ENCODE data around the gene TACC3.

The TACC3 gene

DNA sequence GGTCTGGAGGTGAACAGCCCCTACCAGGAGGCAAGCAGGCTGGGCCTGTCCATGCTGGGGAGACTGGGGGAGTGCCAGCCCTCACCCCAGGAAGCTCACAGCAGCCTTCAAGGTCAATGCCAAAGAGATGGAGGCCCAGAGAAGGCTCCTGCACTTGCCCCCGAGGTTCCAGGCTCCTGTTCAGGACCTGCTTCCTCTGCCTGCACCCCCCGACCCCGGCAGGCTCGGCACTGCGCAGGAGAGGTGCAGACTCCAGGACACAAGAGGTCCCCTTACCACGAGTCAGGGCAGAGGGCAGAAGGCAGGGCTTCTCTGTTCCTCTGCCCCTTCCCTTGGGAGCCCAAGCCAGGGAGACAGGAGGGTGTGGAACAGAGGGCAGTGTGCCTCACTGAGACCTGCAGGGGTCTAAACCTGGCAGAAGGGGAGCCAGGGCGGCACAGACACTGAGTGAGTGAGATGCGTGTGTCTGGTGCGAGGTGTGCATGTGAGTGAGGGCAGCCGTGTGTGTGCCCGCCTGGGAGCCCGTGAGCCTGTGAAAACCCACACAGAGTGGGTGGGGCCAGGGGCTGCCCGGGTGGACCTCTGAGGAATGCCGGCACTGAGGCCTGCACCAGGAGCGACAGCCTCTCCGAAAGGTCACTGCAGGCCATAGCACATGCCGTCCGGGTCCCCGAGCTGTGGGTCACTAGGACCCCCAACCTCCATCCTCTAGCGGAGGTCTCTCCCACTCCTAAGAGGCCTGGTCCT, 41.1 kb downstream of the TACC3 start:
- no peak for DNase-seq

DNA sequence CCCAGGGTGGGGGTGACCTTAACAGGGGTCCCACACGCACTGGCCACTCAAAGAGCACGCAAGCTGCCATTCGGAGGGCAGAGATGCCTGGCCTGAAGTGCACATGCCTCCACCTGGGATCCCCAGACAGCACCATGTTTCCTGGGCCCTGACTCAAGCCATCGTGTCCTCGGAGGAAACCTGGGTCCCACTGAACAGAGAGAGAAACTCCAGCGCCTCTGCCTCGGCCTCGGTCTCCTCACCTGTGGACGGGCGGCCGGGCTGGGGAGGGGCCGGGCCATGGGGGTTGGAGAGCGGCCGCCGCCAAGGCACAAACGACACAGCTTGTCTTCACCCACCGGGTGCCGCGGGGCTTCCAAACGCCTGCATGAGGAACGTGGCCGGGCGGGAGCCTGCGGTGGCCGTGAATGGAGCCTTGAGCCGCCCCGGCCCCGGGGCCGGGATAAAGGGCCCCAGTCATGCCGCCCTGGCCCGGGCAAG, 41.8 kb downstream of the TACC3 start:
- DNase-seq = no peak

DNA sequence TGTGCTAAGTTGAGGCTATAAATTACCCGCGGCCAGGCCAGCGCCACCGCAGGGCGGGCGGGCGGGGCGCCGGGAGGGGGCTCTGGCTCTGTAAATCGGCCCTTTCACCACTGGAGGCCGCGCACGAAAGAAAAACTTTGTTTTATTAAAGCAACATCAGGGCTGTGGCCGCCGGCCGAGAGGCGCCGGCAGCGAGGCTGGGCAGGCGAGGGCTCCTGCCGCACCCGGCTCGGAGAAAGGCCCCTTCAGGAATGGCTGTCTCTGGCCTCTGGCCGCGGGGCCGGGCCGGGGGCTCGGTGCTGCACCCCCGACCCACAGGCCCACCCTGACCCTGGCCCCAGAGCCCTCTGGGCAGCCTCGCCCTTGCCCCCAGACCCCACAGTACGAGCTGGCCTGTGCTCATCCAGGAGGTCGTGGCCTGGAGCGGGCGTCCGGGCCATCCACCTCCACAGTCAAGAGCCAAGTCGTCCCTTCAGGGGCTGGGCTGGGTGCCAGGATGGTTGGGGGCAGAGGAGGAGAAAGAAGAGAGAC, 42.3 kb downstream of the TACC3 start:
- DNase-seq = no peak

DNA sequence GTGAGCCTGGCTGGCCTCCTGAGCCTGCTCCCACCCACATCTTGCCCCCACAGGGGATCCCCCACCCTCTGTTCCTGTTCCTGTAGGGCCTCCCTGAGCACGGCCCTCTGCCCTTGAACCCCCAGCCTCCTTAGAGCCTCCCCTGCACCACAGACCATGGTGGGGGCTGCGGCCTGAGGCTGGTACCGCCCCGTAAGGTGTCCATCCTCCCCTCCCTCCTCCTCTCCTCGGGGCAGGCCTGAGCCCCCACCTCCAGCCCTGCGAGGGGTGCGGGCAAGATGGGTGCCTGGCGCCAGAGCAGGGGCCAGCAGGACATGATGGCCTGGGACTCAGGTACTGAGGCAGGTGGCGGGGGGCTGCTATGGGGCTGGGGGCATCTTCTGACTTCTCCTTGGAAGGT, 43.3 kb downstream of the TACC3 start:
- DNase-seq = no peak

DNA sequence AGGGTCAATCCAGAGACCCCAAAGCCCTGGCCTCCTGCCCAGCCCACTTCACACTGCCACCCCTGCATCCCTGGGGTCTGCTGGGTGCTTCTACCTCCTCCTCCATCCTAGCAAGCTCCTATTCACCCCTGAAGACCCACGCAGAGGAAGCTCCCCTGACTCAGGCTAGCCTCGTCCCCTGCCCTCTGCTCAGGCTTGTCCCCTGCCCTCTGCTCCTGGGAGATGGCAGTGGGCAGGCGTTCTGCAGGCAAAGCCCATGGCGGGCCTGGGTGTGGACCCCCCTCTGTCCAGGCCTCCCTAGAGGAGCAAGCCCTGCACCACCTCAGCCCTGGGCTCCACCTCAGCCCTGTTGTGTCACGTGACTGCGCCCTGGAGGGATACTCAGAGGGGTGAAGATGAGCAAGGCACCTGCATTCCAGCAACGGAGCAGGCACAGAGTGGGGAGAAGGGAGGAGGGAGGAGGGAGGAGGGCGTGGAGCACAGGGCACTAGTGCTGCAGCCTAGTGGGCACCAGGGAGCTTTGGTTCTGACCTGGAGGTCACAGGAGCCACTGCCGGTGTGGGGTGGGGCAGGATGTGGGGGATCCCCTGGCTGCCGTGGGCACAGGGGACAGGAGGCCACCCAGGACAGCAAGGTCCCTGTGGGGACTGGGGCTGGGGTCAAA, 44.2 kb downstream of the TACC3 start:
- no peak for DNase-seq

DNA sequence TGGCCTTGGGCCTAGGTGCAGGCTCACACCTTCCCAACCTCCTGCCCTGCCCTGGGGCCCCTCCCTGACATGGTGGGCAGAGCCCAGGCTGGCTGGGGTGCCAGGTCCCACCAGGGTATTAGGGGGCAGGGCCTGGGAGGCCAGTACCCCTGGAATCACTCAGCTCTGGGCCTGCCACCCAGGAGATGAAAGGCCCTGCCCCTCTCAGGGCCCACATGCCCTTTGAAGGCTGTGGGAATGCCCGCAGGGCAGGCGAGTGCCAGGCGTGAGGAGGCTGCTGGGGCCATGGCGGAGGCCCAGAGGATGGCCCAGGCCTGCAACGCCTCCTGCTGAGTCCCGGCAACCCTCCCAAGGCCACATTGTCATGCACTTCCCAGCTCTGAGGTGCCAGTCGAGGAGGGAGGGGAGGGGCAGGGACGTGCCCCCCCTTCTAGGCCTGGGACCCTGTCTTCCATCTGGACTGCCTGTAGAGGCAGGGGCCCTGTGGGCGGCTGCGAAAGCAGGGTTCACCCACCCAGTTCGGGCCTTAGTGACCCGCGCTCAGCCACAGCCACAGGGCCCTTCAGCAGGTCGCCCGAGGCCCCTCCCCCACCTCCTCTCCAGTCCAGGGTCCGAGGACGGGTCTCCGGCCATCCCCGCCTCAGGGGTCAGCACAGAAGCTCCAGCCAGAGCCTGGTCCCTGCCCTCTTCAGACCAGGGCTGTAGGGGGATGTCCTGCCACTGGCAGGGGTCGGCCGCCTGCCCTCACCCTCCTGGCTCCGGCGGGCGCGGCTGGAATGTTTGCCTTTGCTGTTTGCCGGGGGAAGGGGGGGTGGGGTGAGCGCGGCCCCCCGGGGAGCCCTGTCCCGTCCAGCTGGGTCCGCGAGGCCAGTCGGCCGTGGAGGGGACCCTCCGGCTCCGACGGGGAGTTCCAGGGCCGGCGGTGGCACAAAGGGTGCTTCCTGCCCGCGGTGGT, 45.1 kb downstream of the TACC3 start:
- no peak for DNase-seq

DNA sequence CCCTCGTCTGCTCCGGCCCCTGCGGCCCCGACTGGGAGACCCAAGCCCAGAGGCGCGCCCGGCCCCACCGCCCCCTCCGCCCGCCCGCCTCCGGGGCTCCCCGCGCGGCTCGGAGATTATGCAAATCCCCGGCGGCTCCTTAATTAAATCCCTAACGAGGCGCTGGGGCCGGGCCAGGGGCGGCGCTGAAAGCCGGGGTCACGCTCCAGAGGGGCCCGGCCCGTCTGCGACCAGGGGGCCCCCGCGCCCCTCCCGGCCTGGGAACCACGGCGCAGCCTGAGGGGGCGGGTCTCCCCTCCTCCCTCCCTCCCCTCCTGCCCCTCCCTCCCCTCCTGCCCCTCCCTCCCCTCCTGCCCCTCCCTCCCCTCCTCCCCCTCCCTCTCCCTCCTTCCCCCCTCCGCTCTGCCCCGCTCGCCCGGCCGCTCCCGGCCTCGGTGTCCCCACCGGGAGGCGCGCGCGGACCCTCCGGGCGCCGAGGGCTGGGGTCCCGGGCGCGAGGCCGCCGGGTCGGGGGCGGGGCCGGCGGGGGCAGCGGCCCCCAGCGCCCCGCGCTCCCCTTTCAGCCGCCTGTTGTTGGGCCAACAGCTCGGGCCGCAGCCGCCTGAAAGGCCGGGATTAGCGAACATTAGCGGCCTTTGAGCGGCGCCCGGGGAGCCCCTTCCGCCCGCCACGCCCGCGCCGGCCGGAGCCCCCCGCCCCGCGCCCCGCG, 45.9 kb downstream of the TACC3 start:
- peak in 1 of 2 donors; percentile 10 for DNase-seq

DNA sequence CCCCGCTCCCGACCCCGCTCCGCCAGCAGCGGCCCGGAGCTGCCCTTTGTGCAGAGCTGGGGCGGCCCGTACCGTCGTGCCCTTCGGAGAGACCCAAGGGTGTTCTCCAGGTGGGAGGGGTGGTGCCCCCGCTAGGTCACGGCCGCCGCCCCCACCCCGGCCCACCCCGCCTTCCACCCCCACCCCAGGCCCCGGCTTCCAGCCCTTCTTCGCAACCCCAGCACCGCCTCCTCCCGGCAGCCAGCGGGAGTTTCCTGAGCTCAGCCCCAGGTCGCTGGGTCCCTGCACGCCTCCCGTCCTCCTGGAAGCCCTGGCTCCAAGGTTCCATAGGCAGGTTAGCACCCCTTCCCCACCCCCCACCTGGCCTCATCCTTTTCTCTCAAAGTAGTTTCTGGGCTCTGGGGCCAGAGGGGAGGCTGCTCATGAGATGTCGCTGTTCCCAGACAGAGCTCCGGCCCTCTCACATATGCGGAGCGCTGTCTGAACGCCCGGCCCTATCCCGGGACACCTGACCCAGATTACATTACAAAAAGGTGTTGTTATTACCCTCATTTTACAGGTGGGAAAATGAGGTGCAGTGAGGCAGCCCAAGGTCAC, 46.5 kb downstream of the TACC3 start:
- peak in 1 of 2 donors; percentile 25 for DNase-seq

DNA sequence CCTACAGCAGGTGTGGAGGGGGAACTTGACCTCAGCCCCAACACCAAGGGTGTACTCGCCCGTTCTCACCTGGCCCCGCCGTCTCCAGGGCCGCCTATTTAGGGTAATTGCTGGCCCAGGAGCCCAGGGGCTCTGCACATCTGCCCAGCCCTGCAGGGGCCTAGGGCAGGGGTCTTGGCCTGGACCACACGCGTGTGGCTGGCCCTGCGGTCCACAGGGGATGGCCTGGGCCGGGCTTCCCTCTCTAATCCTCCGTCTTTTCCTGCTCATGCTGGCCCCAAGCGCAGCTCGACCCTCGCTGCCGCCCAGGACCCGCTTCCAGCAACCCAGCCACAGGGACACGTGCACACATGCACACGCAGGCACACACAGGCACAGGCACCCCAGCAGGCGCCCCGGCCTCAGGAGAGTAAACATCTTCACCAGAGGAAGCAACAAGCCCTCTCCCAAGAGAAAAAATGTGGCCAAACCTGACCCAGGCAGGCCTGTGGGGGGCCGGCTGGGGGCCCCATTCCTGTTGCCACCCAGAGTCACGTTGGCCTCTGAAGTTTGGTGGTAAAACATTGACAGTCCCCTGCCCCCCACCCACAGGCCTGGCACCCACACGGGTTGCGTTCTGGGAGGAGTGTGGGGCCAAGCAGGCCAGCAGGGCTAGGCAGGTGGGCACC, 47.2 kb downstream of the TACC3 start:
- DNase-seq = no peak

DNA sequence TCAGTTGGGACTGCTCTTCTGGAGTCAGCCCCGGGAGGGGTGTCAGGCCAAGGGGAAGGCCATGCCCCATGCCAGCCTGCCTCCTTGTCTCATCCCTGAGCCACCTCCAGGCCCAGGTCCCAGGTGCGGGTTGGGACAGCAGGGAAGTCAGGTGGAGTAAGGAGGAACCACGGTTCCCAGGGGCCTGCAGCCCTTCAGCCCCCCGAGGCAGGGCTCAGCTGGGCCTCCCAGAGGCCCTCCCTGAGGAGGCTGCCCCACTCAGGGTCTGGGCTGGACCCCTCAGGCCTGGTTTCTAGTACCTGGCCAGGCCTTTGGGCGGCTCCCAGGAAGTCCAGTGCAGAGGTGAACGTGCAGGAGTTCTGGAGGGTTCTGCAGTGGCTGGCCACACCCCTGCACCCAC, 48.4 kb downstream of the TACC3 start:
- no peak for DNase-seq

DNA sequence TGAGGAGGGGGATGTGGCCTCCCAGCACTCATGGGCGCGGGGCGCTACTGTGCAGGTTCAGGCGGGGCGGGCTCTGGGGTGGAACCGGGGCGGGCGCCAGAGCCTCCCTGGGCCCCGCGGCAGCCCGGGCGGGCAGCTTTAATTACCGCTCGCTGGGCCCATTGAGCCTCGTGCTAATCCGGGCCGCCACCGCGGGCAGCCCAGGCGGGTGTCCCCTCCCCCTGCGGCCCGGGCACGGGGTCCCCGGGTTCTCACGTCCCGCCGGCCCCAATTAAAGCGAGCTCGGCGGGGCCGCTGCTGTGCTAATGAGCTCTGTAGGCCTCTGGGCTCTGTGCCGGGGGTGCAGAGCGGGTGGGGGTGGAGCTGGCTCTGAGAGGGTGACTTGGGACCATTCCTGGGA, 48.9 kb downstream of the TACC3 start:
- DNase-seq = no peak

DNA sequence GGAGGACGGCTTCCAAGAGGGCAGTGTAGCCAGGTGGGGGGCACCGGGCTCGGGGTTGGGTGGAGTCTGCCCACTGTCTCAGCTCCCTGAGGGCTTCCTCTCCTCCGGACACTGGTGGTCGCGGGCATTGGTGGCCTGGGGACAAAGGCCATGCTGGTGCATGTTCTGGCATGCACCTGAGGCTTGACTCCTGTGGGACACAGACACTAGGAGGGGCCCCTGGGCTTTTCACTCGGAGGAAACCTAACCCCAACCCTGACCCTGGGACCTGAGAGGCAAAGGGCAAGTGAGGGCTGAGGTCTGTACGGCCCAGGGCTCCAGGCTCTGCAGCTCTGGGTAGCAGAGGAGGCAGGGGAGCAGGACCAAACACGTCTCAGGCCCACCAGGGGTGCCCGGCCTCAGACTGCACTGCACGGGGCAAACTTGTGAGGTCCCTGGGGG, 49.5 kb downstream of the TACC3 start:
- DNase-seq = no peak

DNA sequence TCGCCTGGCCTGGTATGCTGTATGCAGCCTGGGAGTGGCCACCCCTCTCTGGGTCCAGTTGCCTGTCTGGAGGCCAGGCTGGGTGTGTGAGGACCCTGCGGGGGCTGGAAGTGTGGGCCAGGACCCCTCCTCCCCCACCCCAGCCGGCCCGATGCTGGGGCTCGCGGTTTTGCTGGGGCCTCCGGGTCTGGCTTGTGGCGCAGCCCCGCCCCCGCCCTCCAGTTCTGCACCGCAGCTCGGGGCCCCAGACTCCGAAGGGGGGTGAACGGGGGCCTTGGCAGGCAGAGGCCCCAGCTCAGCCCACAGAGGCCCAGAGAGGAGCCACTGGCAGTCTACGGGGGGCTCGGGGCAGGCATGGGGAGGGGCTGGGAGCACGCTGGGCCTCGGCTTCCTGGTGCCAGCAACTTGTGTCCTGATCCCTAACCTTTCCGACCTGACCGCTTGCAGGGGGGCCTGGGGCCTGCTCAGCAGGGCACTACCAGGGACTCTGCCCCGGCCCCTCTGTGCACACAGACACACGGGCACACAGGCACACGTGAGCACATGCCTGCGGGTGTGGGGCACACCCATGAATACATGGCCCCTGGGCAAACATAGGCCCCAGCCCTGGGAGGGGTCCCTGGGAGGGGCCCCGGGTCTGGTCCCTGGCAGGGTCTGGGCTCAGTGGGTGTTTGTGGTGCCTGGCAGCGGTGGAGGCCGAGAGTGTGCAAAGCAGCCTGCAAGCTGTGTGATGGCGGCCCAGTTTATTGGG, 50.4 kb downstream of the TACC3 start:
- DNase-seq = no peak

DNA sequence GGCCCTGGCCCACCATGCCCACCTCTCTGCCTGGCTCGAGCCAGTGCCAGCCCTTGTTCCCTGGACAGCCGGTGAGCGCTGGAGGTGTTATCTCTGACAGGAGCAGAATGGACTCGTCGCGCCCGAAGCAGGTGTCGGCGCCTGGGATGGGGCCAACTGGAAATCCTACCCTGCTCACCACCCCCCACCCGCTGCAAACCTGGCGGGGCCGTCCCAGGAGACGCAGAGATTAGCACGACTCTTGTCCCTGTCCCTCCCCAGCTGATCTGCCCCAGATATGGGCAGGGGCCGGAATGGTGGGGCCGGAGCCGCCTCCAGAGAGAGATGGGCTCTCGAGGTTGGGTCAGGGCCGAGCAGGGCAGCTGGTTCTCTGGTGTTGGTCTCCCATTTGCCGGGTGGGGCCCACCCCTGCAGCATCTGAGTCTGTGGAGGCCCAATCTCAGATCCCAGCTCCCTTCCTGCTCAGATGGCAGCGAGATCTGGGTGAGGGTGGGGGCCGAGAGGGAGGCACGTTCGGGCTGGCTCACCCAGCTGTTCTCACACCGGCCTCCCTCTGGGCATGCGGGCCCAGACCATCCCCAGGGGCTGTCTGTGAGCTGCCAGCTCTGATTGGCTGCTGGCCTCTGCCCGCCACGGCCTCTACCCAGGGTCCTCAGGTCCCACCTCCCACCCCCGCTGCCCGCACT, 51.7 kb downstream of the TACC3 start:
- DNase-seq = no peak

DNA sequence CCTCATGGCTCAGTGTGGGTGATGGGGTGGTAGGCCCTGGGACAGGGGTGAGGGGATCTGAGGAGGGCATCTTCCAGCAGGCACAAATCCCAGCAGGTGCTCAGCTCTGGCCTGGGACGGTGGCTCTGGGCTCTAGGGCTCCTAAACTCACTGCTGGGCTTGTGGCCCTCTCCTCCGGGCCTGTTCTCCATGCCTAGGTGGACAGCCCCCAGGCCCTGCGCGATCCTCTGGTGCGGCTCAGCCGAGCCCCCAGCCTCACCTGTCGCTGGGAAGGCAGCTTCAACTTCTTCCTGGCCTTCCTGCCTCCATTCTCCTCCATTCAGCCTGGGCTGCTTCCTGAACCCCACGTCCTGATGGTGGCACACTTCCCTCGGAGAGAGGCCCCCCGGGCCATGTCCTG, 52.4 kb downstream of the TACC3 start:
- no peak for DNase-seq

DNA sequence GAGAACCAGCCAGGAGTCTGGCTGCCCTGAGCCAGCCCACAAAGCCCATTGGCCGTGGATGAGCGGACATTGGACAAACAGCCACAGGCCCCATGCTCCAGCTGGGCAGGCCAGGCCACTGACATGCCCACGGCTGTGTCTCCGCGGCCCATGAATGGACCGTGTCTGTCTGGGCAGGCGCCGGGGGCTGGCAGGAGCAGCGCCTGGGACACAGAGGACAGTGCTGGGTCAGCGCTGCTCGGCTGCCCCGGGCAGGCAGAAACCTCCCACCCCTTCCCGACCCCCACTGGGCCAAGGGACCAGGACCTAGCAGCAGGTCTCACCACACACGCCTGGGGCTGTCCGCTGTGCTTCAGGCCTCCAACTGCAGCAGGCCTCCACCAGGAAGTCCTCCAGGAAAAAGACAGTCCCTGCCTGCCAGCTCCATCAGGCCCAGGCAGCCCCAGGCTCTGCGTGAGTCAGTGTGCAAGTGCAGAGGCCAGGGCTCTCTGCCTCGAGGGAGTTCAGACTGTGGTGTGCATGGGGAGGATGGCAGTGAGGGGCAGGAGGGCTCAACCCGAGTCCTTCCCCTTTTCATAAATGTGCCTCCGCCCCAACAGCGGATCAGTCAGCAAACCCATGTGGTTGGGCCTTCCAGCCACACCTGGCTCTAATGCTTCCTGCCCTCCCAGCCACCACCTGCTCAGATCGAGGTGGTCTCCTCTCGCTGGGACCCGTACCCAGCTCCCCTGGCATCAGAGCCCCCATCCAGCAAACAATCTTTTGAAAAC, 54.6 kb downstream of the TACC3 start:
- no peak for DNase-seq

DNA sequence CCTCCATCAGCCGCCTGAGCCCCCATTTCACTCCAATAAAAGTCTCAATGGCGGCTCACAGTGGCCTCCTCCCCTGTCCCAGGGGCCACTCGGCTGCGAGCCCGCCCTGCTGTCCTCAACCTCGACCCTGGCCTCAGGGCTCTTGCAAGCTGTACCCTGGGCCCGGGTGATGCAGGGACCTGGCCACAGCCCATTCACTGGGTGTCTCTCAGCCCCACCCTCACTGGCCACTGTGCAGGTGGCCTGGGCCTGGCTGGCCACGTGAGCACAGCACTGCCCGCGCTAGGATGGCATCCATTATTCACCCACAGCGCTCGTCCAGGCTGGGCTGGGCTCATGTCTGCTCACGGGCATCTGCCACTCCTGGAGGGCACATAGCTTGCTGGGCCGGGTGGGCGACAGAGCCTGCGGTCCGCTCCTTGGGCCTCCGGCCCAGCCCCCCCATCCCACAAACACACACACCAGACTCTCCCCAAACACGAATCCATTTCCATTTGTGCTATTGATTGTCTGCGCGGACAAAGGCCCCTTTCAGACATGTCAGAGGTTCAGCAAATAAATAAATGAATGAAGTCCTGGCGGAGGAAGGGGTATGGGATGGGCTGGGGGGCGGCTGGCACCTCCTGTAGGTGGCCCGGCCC, 55.3 kb downstream of the TACC3 start:
- DNase-seq = no peak

DNA sequence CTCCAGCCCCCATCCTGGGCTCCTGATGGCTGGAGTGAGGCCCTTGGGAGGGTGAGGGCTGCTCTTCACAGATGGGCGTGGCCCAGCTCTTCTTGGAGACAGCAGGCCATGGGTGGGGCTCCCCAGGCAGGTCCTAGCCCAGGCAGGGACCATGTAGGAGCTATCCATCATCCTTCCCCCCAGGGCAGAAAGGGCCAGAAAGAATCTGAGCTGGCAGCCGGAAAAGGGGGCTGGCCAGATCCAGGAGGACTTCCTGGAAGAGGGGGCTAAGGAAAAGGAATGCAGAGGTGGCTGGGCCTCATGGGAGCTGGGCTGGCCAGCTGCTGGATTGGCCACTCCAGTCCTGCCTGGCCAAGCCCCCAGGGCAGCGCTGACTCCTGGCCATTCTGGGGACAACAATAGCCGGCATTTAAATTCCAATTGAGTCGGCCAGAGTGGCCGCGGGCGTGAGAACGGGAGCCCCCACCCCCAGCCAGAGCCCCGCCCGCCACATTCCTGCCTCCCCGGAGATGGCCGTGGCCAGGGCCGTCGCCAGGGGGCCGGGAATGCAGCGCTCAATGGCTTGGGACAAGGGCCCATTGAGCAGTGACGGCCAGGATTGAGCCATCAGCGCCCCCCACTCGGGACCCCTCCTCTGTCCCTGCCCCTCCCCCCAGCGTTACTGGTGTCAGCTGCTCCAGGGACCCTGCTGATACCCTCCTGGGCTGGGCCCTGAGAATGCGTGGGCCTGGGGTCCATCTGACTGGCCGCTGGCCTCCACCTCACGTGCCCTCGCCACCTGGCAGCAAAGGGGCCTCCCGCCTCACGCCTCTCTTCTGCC, 56.7 kb downstream of the TACC3 start:
- DNase-seq = no peak
